ENCODE results near the gene IL12RB1. TPM values are rescaled to one million over a fixed set of nuclear protein-coding genes. Genes with fewer than 3 reads are reported as not detected.

The IL12RB1 gene
- total RNA-seq, 1 experiment from 2014 or later = not detected

DNA sequence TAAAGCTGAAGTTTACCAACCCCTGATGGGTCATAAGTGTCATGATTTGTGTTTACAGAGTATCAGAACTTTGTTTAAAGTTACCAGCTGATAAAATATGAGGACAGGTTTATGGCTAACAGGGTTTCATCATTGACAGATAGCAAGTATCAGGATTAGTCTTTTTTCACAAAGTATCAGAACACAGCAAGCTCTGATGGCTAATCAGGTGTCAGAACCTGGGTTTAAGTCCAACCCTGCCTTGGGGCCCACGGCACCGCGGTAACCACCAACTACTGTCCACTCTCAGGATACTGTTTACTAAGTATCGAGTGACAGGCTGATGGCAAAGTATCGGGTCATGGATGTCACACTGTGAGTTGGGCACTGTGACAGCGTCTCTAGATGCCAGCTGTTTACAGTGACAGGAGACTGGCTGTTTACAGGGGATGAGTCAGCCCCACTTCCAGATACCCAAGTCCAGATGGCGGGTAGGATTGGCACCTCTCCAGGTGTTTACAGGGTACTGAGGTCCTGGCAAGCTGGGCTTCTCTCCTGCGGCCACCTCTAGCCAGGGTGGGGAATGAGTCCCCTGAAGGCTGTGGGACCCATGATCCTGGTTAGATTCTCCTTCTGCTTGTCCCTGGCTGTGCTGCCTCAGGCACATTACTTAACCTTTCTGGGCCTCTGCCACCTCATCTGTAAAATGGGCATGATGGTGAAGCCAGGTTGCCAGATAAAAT, 57.0 kb downstream of the IL12RB1 start:
- no TSS peak for BruUV-seq (replicated peaks)
- Mint-ChIP-seq H3K27me3 (ENCODE audit: insufficient read depth, unreplicated experiment) (no peaks in the 10 kb centered on the region), H3K27ac (ENCODE audit: low read depth, unreplicated experiment) (peak overlapping the region; percentile 16), H3K4me3 (ENCODE audit: unreplicated experiment) (no peak overlapping the region), H3K9me3 (ENCODE audit: unreplicated experiment) (no peaks in the 10 kb centered on the region), H3K4me1 (ENCODE audit: insufficient read depth, unreplicated experiment) (no peaks in the 10 kb centered on the region), H3K36me3 (ENCODE audit: insufficient read depth, unreplicated experiment) (no peaks in the 10 kb centered on the region)
- intact Hi-C loops (cut with micrococcal nuclease) = no loop called here
- peak; percentile 66 for DNase-seq (ENCODE audit: unreplicated experiment)
- CTCF ChIA-PET = interaction anchor here (0.7 to 1.9 kb wide), 3 partner anchors 22 to 31 kb away, joined by 3 to 5 read pairs (median 3); no protein-coding TSS in a partner anchor
- TF ChIP-seq, protein P1, sequence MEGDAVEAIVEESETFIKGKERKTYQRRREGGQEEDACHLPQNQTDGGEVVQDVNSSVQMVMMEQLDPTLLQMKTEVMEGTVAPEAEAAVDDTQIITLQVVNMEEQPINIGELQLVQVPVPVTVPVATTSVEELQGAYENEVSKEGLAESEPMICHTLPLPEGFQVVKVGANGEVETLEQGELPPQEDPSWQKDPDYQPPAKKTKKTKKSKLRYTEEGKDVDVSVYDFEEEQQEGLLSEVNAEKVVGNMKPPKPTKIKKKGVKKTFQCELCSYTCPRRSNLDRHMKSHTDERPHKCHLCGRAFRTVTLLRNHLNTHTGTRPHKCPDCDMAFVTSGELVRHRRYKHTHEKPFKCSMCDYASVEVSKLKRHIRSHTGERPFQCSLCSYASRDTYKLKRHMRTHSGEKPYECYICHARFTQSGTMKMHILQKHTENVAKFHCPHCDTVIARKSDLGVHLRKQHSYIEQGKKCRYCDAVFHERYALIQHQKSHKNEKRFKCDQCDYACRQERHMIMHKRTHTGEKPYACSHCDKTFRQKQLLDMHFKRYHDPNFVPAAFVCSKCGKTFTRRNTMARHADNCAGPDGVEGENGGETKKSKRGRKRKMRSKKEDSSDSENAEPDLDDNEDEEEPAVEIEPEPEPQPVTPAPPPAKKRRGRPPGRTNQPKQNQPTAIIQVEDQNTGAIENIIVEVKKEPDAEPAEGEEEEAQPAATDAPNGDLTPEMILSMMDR (IDR thresholded peaks at IDR 0.05; ENCODE audit: unreplicated experiment) = no peak
- POLR2A ChIA-PET = interaction anchor here (0.8 to 1.1 kb wide), 4 partner anchors 16 to 170 kb away, joined by 3 to 4 read pairs (median 4); partner anchors contain the start of genes MPV17L2 and RPL18A

DNA sequence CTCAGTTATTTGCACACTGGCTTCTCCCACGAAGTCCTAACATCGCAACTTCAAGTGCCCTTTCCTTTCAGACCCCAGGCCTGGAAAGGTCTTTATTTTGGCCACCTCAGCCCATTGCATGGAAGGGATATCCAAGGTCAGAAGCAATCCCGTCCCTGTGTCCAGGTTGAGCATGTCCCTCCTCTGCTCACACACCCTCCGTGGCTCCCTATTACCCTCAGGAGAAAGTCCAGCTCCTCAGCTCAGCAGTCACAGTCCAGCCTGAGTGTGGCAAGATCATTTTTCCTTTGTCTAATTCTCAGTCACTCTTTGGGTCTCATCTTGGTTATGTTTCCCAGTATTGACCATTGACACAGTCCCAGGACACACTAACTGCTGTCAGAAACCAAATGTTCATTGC, 59.6 kb downstream of the IL12RB1 start:
- intact Hi-C loops (cut with micrococcal nuclease) = no loop called here
- Mint-ChIP-seq H3K9me3 (ENCODE audit: unreplicated experiment) (no peaks in the 10 kb centered on the region), H3K4me3 (ENCODE audit: unreplicated experiment) (no peak overlapping the region), H3K27me3 (ENCODE audit: insufficient read depth, unreplicated experiment) (no peaks in the 10 kb centered on the region), H3K27ac (ENCODE audit: low read depth, unreplicated experiment) (no peak overlapping the region), H3K36me3 (ENCODE audit: insufficient read depth, unreplicated experiment) (peaks cover 3% of the 10 kb centered on the region), H3K4me1 (ENCODE audit: insufficient read depth, unreplicated experiment) (peaks cover 4% of the 10 kb centered on the region)
- CTCF ChIA-PET = interaction anchor here (0.5 to 1.4 kb wide), 4 partner anchors 31 to 1610 kb away, joined by 3 to 6 read pairs (median 3); no protein-coding TSS in a partner anchor
- DNase-seq (ENCODE audit: unreplicated experiment) = no peak
- POLR2A ChIA-PET = no interaction called here
- no TSS peak for BruUV-seq (replicated peaks)
- TF ChIP-seq, protein P1 (IDR thresholded peaks at IDR 0.05; ENCODE audit: unreplicated experiment) = no peak

DNA sequence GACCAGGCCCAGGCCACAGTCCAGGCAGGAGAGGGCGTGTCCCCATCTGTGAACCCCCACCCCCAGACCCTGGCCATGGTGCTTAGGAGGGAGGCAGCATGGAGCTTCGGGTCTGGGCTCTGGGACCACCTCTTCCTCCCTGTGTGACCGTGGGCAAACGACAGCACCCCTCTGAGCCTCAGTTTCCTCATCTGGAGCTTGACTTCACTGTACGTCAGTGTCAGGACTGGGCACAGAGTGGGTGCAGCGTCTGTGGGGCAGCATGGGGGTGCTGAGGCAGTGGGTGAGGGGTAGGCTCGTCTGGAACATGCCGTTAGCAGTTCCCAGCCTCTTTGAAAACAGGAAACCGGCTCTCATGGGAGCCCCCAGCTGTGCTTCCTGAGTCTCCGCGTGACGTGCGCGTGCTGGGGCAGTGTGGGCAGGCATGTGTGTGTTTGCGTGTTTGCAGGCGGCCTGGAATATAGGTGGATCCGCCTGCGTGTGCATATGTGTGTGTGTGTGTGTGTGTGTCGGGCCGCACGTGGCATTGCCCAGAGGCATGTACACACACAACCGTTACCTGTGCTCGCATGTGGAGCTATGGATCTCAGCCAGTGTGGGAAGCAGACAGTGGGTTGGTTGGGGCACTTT, 63.0 kb downstream of the IL12RB1 start:
- no peak for DNase-seq (ENCODE audit: unreplicated experiment)
- Mint-ChIP-seq H3K36me3 (ENCODE audit: insufficient read depth, unreplicated experiment) (peaks cover 8% of the 10 kb centered on the region), H3K9me3 (ENCODE audit: unreplicated experiment) (no peaks in the 10 kb centered on the region), H3K27me3 (ENCODE audit: insufficient read depth, unreplicated experiment) (no peaks in the 10 kb centered on the region), H3K4me3 (ENCODE audit: unreplicated experiment) (no peak overlapping the region), H3K4me1 (ENCODE audit: insufficient read depth, unreplicated experiment) (peaks cover 33% of the 10 kb centered on the region), H3K27ac (ENCODE audit: low read depth, unreplicated experiment) (no peak overlapping the region)
- TF ChIP-seq, protein P1 (IDR thresholded peaks at IDR 0.05; ENCODE audit: unreplicated experiment) = no peak
- BruUV-seq (replicated peaks) = no TSS peak
- CTCF ChIA-PET = no interaction called here
- intact Hi-C loops (cut with micrococcal nuclease) = no loop called here
- POLR2A ChIA-PET = no interaction called here

DNA sequence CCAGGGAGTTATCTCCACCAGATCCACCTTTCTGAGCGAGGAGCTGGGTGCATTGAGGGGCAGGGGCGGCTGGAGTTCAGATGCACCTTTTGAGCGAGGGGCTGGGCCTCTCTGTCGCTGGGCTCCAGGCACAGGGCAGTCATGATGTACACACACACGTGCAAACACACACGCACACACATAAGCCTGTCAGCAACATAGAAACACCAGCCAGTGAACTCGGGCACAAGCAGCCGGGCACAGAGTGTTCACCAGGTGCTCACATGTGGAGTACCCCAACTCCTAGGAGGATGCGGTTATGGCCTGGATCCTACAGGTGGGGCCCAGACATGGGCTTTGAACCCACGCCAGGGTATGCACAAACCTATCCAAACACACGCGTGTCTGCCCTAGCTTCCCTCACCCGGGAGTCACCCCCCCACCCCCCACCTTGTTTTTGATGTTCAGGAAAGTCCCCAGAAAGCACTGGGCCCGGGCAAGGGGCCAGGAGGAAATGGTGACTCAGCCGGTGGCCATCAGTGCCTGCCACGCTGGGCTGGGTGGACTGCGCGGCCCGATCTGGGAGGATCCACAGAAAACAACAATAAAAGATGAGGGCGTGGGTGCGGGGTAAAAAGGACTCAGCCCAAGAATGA, 65.5 kb downstream of the IL12RB1 start:
- ChIA-PET POLR2A (interaction anchor here (0.6 to 0.8 kb wide), 5 partner anchors 32 to 343 kb away, joined by 3 to 7 read pairs (median 3); no protein-coding TSS in a partner anchor), CTCF (interaction anchor here (1.0 kb wide), 1 partner anchor 37 kb away, joined by 4 read pairs; no protein-coding TSS in a partner anchor)

More for the DNA sequence above, 65.5 kb downstream of the IL12RB1 start:
- DNase-seq (ENCODE audit: unreplicated experiment) = peak; percentile 93
- Mint-ChIP-seq H3K9me3 (ENCODE audit: unreplicated experiment) (no peaks in the 10 kb centered on the region), H3K4me1 (ENCODE audit: insufficient read depth, unreplicated experiment) (peaks cover 43% of the 10 kb centered on the region), H3K27ac (ENCODE audit: low read depth, unreplicated experiment) (peak overlapping the region; percentile 96), H3K4me3 (ENCODE audit: unreplicated experiment) (peak overlapping the region; percentile 58), H3K27me3 (ENCODE audit: insufficient read depth, unreplicated experiment) (no peaks in the 10 kb centered on the region), H3K36me3 (ENCODE audit: insufficient read depth, unreplicated experiment) (peaks cover 8% of the 10 kb centered on the region)
- BruUV-seq (replicated peaks) = no TSS peak
- TF ChIP-seq, protein P1 (IDR thresholded peaks at IDR 0.05; ENCODE audit: unreplicated experiment) = no peak
- intact Hi-C loops (cut with micrococcal nuclease) = no loop called here
